ENCODE results near the gene ZNF77. TPM values are rescaled to one million over a fixed set of nuclear protein-coding genes. Genes with fewer than 3 reads are reported as not detected.
A peak's percentile ranks its signal among the peaks of the same experiment; 100 is the strongest.

ZNF77 gene
- total RNA-seq, 2 experiments from 2014 or later, result 5.4 to 6.8 TPM

DNA sequence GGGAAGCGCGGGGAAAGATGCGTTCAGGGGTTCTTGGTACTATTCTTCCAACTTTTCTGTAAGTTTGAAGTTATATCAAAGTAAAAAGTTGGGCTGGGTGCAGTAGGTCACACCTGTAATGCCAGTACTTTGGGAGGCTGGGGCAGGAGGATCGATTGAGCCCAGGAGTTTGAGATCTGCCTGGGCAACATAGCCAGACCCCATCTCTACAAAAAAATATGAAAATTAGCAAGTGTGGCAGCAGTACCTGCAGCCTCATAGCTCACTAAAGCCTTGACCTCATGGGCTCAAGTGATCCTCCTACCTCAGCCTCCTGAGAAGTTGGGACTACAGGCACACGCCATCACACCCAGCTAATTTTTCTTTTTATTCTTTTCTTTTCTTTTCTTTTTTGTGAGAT lies 12.4 kb upstream of the ZNF77 start:
- no peaks in the 10 kb centered on the region for H4K20me1 ChIP-seq (ENCODE audit: insufficient read depth, low read length)
- no TSS peak for BruUV-seq (replicated peaks)
- peaks cover 9% of the 10 kb centered on the region for H3K4me1 ChIP-seq (ENCODE audit: insufficient read depth, low read length, poor library complexity, severe bottlenecking)
- TF ChIP-seq EZH2phosphoT487 (IDR thresholded peaks at IDR 0.05; ENCODE audit: borderline replicate concordance, low read depth, low read length), result no peak
- TF ChIP-seq, protein P1, sequence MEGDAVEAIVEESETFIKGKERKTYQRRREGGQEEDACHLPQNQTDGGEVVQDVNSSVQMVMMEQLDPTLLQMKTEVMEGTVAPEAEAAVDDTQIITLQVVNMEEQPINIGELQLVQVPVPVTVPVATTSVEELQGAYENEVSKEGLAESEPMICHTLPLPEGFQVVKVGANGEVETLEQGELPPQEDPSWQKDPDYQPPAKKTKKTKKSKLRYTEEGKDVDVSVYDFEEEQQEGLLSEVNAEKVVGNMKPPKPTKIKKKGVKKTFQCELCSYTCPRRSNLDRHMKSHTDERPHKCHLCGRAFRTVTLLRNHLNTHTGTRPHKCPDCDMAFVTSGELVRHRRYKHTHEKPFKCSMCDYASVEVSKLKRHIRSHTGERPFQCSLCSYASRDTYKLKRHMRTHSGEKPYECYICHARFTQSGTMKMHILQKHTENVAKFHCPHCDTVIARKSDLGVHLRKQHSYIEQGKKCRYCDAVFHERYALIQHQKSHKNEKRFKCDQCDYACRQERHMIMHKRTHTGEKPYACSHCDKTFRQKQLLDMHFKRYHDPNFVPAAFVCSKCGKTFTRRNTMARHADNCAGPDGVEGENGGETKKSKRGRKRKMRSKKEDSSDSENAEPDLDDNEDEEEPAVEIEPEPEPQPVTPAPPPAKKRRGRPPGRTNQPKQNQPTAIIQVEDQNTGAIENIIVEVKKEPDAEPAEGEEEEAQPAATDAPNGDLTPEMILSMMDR (conservative IDR thresholded peaks at IDR 0.05; ENCODE audit: low read length), result no peak
- ChIA-PET CTCF (ENCODE audit: unreplicated experiment) (no interaction called here), POLR2A (no interaction called here)
- H3K36me3 ChIP-seq (ENCODE audit: insufficient read depth, low read length), result no peaks in the 10 kb centered on the region
- no peaks in the 10 kb centered on the region for H3K79me2 ChIP-seq (ENCODE audit: insufficient read depth, low read depth, low read length)
- H3K27ac ChIP-seq (ENCODE audit: low read depth, low read length, poor library complexity, severe bottlenecking), result no peak overlapping the region
- H3K9me2 ChIP-seq (ENCODE audit: insufficient read depth, low read length), result no peaks in the 10 kb centered on the region
- H3K4me2 ChIP-seq (ENCODE audit: low read length), result no peak overlapping the region
- intact Hi-C loops (cut with micrococcal nuclease; ENCODE audit: unreplicated experiment), result no loop called here
- no peaks in the 10 kb centered on the region for H3K9me3 ChIP-seq (ENCODE audit: low read length)
- no peak for DNase-seq (ENCODE audit: low spot score)
- H3K4me3 ChIP-seq (ENCODE audit: low read depth, low read length, poor library complexity, severe bottlenecking), result no peak overlapping the region
- no peak overlapping the region for H2AFZ ChIP-seq (ENCODE audit: low read length)

DNA sequence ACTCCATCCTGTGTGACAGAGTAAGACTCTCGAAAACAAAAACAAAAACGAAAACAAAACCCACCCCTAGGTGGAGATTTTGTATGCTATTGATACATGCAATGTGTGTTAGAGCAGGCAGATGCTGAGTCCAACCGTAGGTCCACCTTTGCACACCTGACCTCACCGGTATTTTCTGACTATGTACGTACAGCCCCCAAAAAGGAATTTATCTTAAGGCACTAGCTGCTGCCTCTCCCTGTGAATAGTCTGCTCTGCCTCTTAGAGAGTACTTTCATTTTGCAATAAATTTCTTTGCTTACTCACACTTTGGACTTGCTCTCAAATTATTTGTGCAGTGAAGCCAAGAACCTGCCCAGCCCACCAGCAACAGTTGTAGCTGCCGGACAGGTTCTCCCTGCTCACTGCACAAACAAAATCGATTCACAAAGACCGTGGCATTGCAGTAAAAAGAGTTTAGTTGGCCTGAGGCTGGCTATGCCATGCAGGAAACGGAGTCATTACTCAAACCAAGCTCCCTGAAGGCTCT lies 8.2 kb upstream of the ZNF77 start:
- Histone ChIP-seq H3K4me2 (ENCODE audit: low read length) (peak overlapping the region; percentile 54), H2AFZ (ENCODE audit: low read length) (peak overlapping the region; percentile 89)
- intact Hi-C loops (cut with micrococcal nuclease; ENCODE audit: unreplicated experiment), result loop anchor here (5.0 kb wide), 1 partner anchor 174 kb away; no protein-coding TSS in a partner anchor

More for the DNA sequence above, 8.2 kb upstream of the ZNF77 start:
- Histone ChIP-seq H3K4me3 (ENCODE audit: low read depth, low read length, poor library complexity, severe bottlenecking) (peak overlapping the region; percentile 15), H4K20me1 (ENCODE audit: insufficient read depth, low read length) (no peaks in the 10 kb centered on the region), H3K36me3 (ENCODE audit: insufficient read depth, low read length) (no peaks in the 10 kb centered on the region), H3K4me1 (ENCODE audit: insufficient read depth, low read length, poor library complexity, severe bottlenecking) (peaks cover 17% of the 10 kb centered on the region), H3K9me3 (ENCODE audit: low read length) (no peaks in the 10 kb centered on the region), H3K27ac (ENCODE audit: low read depth, low read length, poor library complexity, severe bottlenecking) (no peak overlapping the region), H3K79me2 (ENCODE audit: insufficient read depth, low read depth, low read length) (peaks cover 16% of the 10 kb centered on the region; the same call in 1 of the 2 replicates), H3K9me2 (ENCODE audit: insufficient read depth, low read length) (no peaks in the 10 kb centered on the region)
- CTCF ChIA-PET (ENCODE audit: unreplicated experiment), result no interaction called here
- BruUV-seq (replicated peaks), result no TSS peak
- POLR2A ChIA-PET, result no interaction called here
- peak; percentile 31 for DNase-seq (ENCODE audit: low spot score)
- TF ChIP-seq EZH2phosphoT487 (IDR thresholded peaks at IDR 0.05; ENCODE audit: borderline replicate concordance, low read depth, low read length), result no peak
- TF ChIP-seq, protein P1 (conservative IDR thresholded peaks at IDR 0.05; ENCODE audit: low read length), result peak; percentile 30; the same call in 1 of the 2 replicates
